Measurements from ENCODE around the gene PRKCQ. TPM values are rescaled to one million over a fixed set of nuclear protein-coding genes. Genes with fewer than 3 reads are reported as not detected.

The PRKCQ gene
- polyA plus RNA-seq, 1 donor (not counting 4 experiments of a cell fraction or from before 2014, with no cell fraction given): 7.5 TPM

DNA sequence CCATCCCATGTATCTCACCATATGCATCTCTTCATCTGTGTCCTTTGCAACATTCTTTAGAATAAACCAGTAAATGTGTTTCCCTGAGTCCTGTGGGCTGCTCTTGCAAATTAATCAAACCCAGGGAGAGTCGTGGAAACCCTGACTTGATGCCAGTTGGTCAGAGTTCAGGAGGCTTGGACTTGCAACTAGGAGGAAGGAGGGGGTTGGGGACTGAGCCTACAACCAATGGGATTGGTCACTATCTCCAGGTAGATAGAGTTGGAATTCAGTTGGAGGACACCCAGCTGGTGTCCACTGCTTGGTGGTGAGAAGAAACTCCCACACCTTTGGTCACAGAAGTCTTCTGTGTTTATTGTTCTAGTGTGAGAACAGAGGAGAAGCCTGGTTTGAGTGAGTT is 38.3 kb upstream of the PRKCQ start:
- H3K9ac ChIP-seq (ENCODE audit: control insufficient read depth, extremely low read depth, insufficient read depth, low read length): no peak overlapping the region
- H3K4me2 ChIP-seq (ENCODE audit: control insufficient read depth, extremely low read depth, insufficient read depth, low read depth, low read length): no peak overlapping the region
- dilution Hi-C loops (cut with MboI; ENCODE audit: extremely low pct_ligation_motif_present, low sequenced_read_pairs): no loop called here
- no peaks in the 10 kb centered on the region for H3K27me3 ChIP-seq (ENCODE audit: control insufficient read depth, extremely low read depth, insufficient read depth, low read length)
- FAIRE-seq (no peak), DNase-seq (ENCODE audit: low read depth, low spot score) (no peak)
- no peaks in the 10 kb centered on the region for H3K9me1 ChIP-seq (ENCODE audit: control insufficient read depth, extremely low read depth, insufficient read depth, low read length)
- H3K27ac ChIP-seq (ENCODE audit: control insufficient read depth, insufficient read depth, low read length): no peak overlapping the region
- no peaks in the 10 kb centered on the region for H3K9me3 ChIP-seq (ENCODE audit: control insufficient read depth, low read depth, low read length)
- no peaks in the 10 kb centered on the region for H3K4me1 ChIP-seq (ENCODE audit: control insufficient read depth, extremely low read depth, insufficient read depth, low read length)
- no peaks in the 10 kb centered on the region for H4K20me1 ChIP-seq (ENCODE audit: control insufficient read depth, extremely low read depth, insufficient read depth, low read length)
- no peaks in the 10 kb centered on the region for H3K79me2 ChIP-seq (ENCODE audit: control insufficient read depth, insufficient read depth, low read length)
- no peaks in the 10 kb centered on the region for H3K36me3 ChIP-seq (ENCODE audit: control insufficient read depth in 2 of 2, extremely low read depth in 1 of 2, insufficient read depth in 2 of 2, low read length in 2 of 2)
- no peak overlapping the region for H2AFZ ChIP-seq (ENCODE audit: control insufficient read depth, low read length)
- TF ChIP-seq CTCF (optimal IDR thresholded peaks at IDR 0.05 in 1 of 3, IDR thresholded peaks at IDR 0.05 in 1 of 3, conservative IDR thresholded peaks at IDR 0.05 in 1 of 3; ENCODE audit: extremely low read depth in 1 of 3, insufficient read depth in 2 of 3, low read length in 3 of 3) (no peak), EZH2 (IDR thresholded peaks at IDR 0.05; ENCODE audit: low read length) (no peak)
- no peak overlapping the region for H3K4me3 ChIP-seq (ENCODE audit: control insufficient read depth in 2 of 3, extremely low read depth in 1 of 3, insufficient read depth in 2 of 3, low read depth in 1 of 3, low read length in 3 of 3)

DNA sequence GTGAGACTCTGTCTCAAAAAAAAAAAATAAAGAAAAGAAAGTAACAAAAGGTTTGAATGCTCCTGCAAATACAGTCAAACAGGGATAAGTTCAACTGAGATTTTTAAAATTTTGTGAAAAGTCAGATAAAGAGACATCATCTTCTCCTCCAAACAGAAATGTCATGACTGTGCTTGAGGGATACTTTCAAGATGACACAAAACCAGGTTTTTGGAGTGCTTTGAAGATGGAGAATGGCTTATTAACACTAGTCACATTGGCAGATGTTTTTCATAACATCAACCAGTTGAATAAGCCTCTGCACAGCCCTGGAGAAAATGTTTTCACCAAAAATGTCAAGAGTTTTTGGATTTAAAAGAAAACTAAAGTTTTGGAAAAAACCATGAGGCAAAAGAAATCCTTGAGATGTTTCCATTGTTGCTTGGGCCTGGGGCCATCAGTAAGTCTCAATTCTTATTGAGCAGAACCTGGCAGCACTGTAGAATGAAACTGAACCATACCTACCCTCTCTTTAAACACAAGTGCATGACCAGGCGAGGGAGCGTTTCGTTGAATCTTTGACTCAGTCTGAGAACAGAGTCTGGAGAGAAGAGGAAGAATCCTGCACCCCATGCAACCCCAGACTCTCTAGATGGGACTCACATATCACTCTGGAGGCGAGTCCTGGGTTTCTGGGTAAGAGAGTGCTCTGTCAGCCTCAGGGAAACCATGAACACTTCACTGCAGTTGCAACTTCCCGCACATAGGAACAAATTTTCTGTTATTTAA is 37.4 kb upstream of the PRKCQ start:
- dilution Hi-C loops (cut with MboI; ENCODE audit: extremely low pct_ligation_motif_present, low sequenced_read_pairs): no loop called here
- no peak overlapping the region for H3K4me2 ChIP-seq (ENCODE audit: control insufficient read depth, extremely low read depth, insufficient read depth, low read depth, low read length)
- no peaks in the 10 kb centered on the region for H4K20me1 ChIP-seq (ENCODE audit: control insufficient read depth, extremely low read depth, insufficient read depth, low read length)
- no peak overlapping the region for H3K9ac ChIP-seq (ENCODE audit: control insufficient read depth, extremely low read depth, insufficient read depth, low read length)
- no peak overlapping the region for H2AFZ ChIP-seq (ENCODE audit: control insufficient read depth, low read length)
- H3K27ac ChIP-seq (ENCODE audit: control insufficient read depth, insufficient read depth, low read length): no peak overlapping the region
- no peak for FAIRE-seq
- H3K9me3 ChIP-seq (ENCODE audit: control insufficient read depth, low read depth, low read length): no peaks in the 10 kb centered on the region
- no peaks in the 10 kb centered on the region for H3K79me2 ChIP-seq (ENCODE audit: control insufficient read depth, insufficient read depth, low read length)
- H3K27me3 ChIP-seq (ENCODE audit: control insufficient read depth, extremely low read depth, insufficient read depth, low read length): no peaks in the 10 kb centered on the region
- H3K9me1 ChIP-seq (ENCODE audit: control insufficient read depth, extremely low read depth, insufficient read depth, low read length): no peaks in the 10 kb centered on the region
- TF ChIP-seq EZH2 (IDR thresholded peaks at IDR 0.05; ENCODE audit: low read length) (no peak), CTCF (optimal IDR thresholded peaks at IDR 0.05 in 1 of 3, IDR thresholded peaks at IDR 0.05 in 1 of 3, conservative IDR thresholded peaks at IDR 0.05 in 1 of 3; ENCODE audit: extremely low read depth in 1 of 3, insufficient read depth in 2 of 3, low read length in 3 of 3) (no peak)
- no peaks in the 10 kb centered on the region for H3K36me3 ChIP-seq (ENCODE audit: control insufficient read depth in 2 of 2, extremely low read depth in 1 of 2, insufficient read depth in 2 of 2, low read length in 2 of 2)
- peaks cover 3% of the 10 kb centered on the region for H3K4me1 ChIP-seq (ENCODE audit: control insufficient read depth, extremely low read depth, insufficient read depth, low read length)
- DNase-seq (ENCODE audit: low read depth, low spot score): no peak
- H3K4me3 ChIP-seq (ENCODE audit: control insufficient read depth in 2 of 3, extremely low read depth in 1 of 3, insufficient read depth in 2 of 3, low read depth in 1 of 3, low read length in 3 of 3): no peak overlapping the region

All from keratinocyte (primary cell).